Measurements from ENCODE around the gene HDLBP.

The HDLBP gene

DNA sequence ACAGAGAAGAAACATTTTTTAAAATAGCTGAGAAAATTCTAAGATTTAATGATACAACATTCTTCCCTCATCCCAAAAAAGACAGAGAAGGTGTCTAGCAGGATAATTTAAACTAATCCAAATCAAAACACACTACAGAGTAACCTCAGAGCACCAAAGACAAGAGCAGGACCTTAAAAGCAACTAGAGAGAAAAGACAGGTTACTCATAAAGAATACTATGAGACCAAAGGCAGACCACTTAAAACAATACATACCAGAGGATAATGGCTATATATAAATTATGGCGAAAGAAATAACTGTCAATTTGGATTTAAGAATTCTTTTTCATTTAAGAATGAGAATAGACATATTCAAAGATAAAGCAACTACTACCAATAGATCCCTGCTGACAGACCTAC, 40.0 kb downstream of the HDLBP start:
- H3K79me2 ChIP-seq: peaks cover 23% of the 10 kb centered on the region
- TF ChIP-seq, protein P1, sequence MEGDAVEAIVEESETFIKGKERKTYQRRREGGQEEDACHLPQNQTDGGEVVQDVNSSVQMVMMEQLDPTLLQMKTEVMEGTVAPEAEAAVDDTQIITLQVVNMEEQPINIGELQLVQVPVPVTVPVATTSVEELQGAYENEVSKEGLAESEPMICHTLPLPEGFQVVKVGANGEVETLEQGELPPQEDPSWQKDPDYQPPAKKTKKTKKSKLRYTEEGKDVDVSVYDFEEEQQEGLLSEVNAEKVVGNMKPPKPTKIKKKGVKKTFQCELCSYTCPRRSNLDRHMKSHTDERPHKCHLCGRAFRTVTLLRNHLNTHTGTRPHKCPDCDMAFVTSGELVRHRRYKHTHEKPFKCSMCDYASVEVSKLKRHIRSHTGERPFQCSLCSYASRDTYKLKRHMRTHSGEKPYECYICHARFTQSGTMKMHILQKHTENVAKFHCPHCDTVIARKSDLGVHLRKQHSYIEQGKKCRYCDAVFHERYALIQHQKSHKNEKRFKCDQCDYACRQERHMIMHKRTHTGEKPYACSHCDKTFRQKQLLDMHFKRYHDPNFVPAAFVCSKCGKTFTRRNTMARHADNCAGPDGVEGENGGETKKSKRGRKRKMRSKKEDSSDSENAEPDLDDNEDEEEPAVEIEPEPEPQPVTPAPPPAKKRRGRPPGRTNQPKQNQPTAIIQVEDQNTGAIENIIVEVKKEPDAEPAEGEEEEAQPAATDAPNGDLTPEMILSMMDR (IDR thresholded peaks at IDR 0.05): no peak
- no peaks in the 10 kb centered on the region for H3K9me3 ChIP-seq (ENCODE audit: control insufficient read depth, low read length)
- H3K4me1 ChIP-seq: peaks cover 10% of the 10 kb centered on the region
- H3K27me3 ChIP-seq (ENCODE audit: control insufficient read depth, insufficient read depth, low read length): no peaks in the 10 kb centered on the region
- no peak overlapping the region for H3K4me2 ChIP-seq (ENCODE audit: low read length)
- no peak overlapping the region for H3K4me3 ChIP-seq (ENCODE audit: low read depth, low read length)
- no peaks in the 10 kb centered on the region for H3K36me3 ChIP-seq (ENCODE audit: control insufficient read depth, insufficient read depth, low read length)
- H2AFZ ChIP-seq: no peak overlapping the region
- no peak overlapping the region for H3K27ac ChIP-seq
- H3K9ac ChIP-seq: no peak overlapping the region

DNA sequence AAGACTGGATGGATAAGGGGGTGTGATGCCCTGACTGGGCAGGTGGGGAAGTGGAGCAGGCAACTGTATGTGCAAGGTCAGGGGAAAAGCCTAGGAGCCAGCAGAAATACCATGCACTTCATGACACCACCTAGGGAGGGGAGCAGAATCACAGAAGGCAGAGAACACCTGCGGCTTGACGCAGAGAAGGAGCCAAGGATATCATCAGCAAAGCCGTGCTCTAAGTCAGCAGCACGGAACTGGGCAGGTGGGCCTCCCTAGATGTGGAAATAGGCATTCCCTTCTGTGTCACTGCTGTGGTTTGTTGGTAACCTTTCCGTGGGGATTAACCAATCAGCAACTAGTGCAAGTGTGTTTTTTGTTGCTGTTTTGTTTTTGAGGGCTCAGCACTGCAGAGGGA, 41.3 kb downstream of the HDLBP start:
- TF ChIP-seq, protein P1 (IDR thresholded peaks at IDR 0.05): no peak
- H3K9me3 ChIP-seq (ENCODE audit: control insufficient read depth, low read length): no peaks in the 10 kb centered on the region
- no peak overlapping the region for H3K27ac ChIP-seq
- H3K79me2 ChIP-seq: peaks cover 21% of the 10 kb centered on the region
- no peaks in the 10 kb centered on the region for H3K36me3 ChIP-seq (ENCODE audit: control insufficient read depth, insufficient read depth, low read length)
- no peak overlapping the region for H2AFZ ChIP-seq
- H3K4me3 ChIP-seq (ENCODE audit: low read depth, low read length): no peak overlapping the region
- no peak overlapping the region for H3K9ac ChIP-seq
- no peak overlapping the region for H3K4me2 ChIP-seq (ENCODE audit: low read length)
- H3K4me1 ChIP-seq: peaks cover 10% of the 10 kb centered on the region
- H3K27me3 ChIP-seq (ENCODE audit: control insufficient read depth, insufficient read depth, low read length): no peaks in the 10 kb centered on the region

DNA sequence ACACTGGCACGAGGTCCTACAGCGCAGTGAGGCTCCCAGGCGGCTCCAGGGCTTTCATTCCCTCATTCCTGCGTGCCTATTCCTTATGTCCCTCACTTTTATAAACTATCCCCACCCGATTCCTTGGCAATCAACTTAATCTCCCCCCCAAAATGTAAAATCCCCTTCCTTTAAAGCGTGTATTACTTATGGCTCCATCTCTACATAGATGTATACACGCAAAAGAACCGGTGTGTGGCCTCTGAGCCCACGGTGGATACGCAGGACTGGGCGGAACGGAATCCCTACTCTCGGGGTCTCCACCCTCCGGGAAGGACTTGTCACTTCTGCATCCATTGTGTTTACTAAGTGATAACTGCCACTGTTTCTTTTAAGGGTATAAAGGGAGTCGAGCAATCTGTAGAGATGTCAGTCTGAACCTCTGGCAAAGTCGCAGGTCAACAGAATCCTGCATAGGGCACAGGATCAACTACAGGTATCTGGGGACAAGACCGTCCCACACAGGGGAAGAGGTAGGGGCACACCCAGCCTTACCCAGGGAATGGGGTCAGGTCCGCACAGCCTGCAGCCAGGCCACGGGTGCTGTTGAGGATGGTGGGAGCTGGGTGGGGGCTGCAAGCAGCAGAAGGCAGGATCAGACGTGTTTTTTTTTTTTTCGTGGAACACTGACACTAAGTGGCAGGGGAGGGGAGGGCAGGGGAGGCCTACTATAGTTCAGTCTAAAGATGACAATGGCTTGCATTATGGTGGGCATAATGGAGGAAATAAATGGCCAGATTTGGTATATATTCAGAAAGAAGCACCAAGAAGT, 42.1 kb downstream of the HDLBP start:
- peaks cover 10% of the 10 kb centered on the region for H3K4me1 ChIP-seq
- no peaks in the 10 kb centered on the region for H3K36me3 ChIP-seq (ENCODE audit: control insufficient read depth, insufficient read depth, low read length)
- peak overlapping the region; percentile 69 for H3K4me2 ChIP-seq (ENCODE audit: low read length)
- peak overlapping the region; percentile 21 for H2AFZ ChIP-seq
- H3K4me3 ChIP-seq (ENCODE audit: low read depth, low read length): no peak overlapping the region
- no peak overlapping the region for H3K27ac ChIP-seq
- peaks cover 23% of the 10 kb centered on the region for H3K79me2 ChIP-seq
- TF ChIP-seq, protein P1 (IDR thresholded peaks at IDR 0.05): no peak
- H3K27me3 ChIP-seq (ENCODE audit: control insufficient read depth, insufficient read depth, low read length): no peaks in the 10 kb centered on the region
- H3K9me3 ChIP-seq (ENCODE audit: control insufficient read depth, low read length): no peaks in the 10 kb centered on the region
- H3K9ac ChIP-seq: no peak overlapping the region

DNA sequence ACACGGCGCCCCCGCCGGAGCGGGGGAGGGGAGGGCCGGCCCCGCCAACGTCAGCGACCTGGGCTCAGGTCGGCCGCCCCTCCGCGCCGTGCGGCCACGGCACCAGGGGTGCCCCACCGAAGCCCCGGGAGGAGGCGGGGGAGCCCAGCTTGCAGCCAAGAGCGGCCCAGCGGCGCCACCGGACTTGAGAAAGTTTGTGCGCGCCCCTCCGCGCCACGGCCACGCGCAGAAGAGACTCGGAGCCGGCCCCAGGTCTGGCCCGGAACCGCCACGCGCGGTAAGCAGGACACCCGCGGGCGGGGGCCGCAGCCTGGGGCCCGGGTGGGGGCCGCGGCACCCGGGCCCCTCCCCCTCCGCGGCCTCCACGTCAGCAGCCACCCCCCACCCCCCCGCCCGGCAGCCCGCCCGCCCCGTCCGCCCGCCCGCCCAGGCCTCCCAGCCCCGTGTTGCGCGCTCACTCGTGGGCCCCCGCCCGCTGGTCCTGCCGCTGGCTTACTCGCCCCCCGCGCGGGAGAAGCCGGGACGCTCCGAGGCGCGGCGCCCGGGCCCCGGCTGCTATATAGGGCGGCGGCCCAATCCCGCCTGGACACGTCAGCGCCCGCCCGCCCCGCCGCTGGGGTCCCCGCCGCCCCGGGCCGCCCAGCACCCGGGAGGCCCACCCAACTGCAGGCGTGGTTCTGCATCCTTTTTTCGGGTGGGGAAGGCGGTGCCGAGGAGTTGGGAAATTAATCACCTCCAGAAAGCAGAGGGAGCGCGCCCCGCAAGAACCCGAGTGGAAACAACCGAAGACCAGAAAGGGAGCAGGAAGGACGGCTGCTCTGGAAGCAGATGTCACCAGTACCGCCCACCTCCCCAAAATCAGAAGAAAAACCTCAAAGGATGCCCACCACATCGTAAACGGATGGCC, 42.9 kb downstream of the HDLBP start:
- Histone ChIP-seq H3K4me2 (ENCODE audit: low read length) (peak overlapping the region; percentile 70), H3K27me3 (ENCODE audit: control insufficient read depth, insufficient read depth, low read length) (no peaks in the 10 kb centered on the region), H3K27ac (no peak overlapping the region), H3K36me3 (ENCODE audit: control insufficient read depth, insufficient read depth, low read length) (no peaks in the 10 kb centered on the region), H2AFZ (peak overlapping the region; percentile 67), H3K9ac (no peak overlapping the region), H3K4me3 (ENCODE audit: low read depth, low read length) (peak overlapping the region; percentile 59), H3K9me3 (ENCODE audit: control insufficient read depth, low read length) (no peaks in the 10 kb centered on the region), H3K79me2 (peaks cover 18% of the 10 kb centered on the region), H3K4me1 (peaks cover 10% of the 10 kb centered on the region)
- TF ChIP-seq, protein P1 (IDR thresholded peaks at IDR 0.05): no peak

All from parathyroid adenoma (tissue), 2 donors.